ENCODE measurements around the gene B3GNT2.
"Not testable (repeated sequence)": the region's sequence is repeated elsewhere in the genome, so short reads cannot be mapped to it uniquely, and the experiment has no call there.

Gene B3GNT2

GRCh38 chr2:62197011-62197924 is 1.4 kb downstream of the B3GNT2 start:
- Mint-ChIP-seq H3K27me3 (no peaks in the 10 kb centered on the region), H3K9me3 (no peaks in the 10 kb centered on the region), H3K4me3 (peak overlapping the region; percentile 90 to 96), H3K27ac (peak overlapping the region; percentile 99 to 100), H3K4me1 (peaks cover 34% of the 10 kb centered on the region)
- ATAC-seq, result peak; percentile 30
- peak; percentile 58 to 68 for DNase-seq

DNA sequence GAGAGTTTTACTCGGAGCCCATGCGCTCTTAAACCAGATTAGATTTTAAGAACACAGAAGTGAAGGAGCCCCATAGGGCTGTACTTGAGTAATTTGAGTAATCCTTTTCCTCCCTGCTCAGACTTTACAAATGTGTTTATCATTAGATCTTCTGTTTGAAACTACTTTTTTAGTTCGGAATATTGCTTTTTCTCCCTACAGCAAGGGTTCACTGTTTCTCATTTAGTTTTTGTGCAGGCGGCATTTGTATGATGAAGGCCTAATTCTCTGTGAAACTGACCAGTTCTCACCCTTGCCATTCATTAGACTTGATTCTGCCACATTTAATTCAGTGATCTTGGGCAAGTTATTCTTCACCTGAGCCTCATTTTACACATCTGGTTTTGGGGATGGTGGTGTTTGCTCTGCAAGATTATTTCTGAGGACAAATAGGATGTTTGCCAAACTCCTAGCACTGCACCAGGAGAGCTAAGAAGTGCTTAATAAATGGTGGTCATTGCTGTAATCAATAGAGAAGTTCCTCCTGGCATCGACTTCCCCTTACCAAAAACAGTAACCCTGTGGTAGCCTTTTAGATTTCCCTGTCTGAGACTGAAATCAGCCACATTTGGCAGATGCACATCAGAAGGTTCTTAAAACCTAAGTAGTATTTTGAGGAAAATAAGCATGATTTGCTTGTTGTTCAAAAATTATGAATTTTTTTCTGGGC is 2.2 kb downstream of the B3GNT2 start:
- Mint-ChIP-seq H3K4me1 (peaks cover 42% of the 10 kb centered on the region), H3K4me3 (peak overlapping the region; percentile 90 to 96), H3K27ac (peak overlapping the region; percentile 99 to 100), H3K9me3 (peaks cover 0 to 1% of the 10 kb centered on the region in 2 donors), H3K27me3 (no peaks in the 10 kb centered on the region)
- no peak for DNase-seq
- no peak for ATAC-seq

DNA sequence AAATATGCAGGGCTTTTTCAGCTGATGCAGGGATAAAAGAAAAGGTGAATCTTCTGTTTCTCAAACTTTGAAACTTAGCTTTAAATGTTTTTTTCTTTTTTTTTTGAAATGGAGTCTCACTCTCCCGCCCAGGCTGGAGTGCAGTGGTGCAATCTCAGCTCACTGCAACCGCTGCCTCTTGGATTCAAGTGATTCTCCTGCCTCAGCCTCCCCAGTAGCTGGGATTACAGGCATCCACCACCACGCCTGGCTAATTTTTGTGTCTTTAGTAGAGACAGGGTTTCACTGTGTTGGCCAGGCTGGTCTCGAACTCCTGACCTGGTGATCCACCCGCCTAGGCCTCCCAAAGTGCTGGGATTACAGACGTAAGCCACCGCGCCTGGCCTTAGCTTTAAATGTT is 2.9 kb downstream of the B3GNT2 start:
- DNase-seq, result peak in 1 of 2 donors; percentile 43
- H3K27ac Mint-ChIP-seq, result peak overlapping the region; percentile 99 to 100
- not testable (repeated sequence) for H3K27me3 Mint-ChIP-seq, ATAC-seq, H3K9me3 Mint-ChIP-seq
- H3K4me3 Mint-ChIP-seq, result peak overlapping the region; percentile 90 to 96
- H3K4me1 Mint-ChIP-seq, result peaks cover 50% of the 10 kb centered on the region

DNA sequence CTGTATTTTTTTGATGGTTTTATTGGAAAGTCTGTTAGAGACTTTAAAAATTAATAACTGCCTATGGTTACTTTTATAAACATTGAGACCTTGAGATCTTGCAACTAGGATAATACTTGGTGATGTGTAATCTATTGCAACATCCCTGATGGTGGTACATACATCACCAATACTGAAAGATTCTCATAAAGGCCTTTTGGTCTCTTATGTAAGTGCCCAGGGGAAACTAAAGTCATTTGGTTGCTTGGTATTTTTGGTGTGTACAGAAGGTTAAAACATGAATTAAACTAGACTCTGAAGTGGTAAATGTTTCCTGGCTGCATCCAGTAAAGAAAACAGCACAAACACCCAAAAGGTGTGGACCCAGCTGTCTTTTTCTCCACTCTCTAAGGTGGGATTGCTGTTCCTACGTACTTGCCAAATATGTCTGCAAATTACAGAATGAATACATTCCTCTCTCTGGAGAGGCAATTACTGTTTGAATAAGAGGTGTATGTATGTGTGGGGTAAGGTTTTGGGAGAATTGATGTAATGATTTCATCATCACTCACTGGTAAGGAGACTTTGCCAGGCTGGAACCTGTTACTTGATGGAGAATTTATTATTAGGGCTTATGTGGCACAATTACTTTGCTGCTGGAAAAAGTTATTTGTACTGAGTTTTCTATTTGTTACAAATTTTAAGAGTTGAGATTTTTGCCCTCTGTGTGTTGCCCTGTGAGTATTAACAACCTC is 3.6 kb downstream of the B3GNT2 start:
- H3K4me3 Mint-ChIP-seq, result peak overlapping the region; percentile 90 to 96
- H3K4me1 Mint-ChIP-seq, result peaks cover 57% of the 10 kb centered on the region
- H3K27me3 Mint-ChIP-seq, result no peaks in the 10 kb centered on the region
- H3K9me3 Mint-ChIP-seq, result peaks cover 0 to 4% of the 10 kb centered on the region in 2 donors
- DNase-seq (peak in 1 of 2 donors; percentile 43), ATAC-seq (peak; percentile 33)
- H3K27ac Mint-ChIP-seq, result peak overlapping the region; percentile 99 to 100

DNA sequence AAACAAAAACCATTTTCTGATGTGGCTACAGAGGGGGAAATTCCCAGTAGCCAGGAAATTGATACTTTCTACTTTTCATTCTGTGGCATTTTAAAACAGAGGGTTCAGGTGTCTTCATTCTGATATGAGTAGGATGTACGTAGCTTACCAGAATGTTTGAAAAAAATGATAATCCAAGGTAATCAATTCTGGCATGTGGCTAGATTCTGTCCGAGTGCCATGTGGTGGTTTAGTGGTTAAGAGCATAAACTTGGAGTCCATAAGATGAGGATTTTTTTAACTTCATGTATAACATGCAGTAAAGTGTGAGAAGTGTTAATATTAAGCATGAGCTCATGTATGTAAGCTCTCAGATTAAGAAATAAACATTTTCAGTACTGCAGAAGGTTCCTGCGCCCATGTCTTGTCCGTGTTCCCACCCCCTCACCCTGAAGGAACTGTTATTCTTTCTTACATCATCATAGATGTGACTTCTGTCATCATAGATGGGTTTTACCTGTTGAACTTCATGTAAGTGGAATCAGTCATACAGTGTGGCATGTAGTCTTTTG is 4.5 kb downstream of the B3GNT2 start:
- H3K27ac Mint-ChIP-seq, result peak overlapping the region; percentile 99 to 100
- DNase-seq, result peak in 1 of 2 donors; percentile 60
- peaks cover 65% of the 10 kb centered on the region for H3K4me1 Mint-ChIP-seq
- H3K9me3 Mint-ChIP-seq, result peaks cover 0 to 4% of the 10 kb centered on the region in 2 donors
- H3K27me3 Mint-ChIP-seq, result no peaks in the 10 kb centered on the region
- H3K4me3 Mint-ChIP-seq, result peak overlapping the region; percentile 90 to 96
- ATAC-seq, result peak; percentile 41

DNA sequence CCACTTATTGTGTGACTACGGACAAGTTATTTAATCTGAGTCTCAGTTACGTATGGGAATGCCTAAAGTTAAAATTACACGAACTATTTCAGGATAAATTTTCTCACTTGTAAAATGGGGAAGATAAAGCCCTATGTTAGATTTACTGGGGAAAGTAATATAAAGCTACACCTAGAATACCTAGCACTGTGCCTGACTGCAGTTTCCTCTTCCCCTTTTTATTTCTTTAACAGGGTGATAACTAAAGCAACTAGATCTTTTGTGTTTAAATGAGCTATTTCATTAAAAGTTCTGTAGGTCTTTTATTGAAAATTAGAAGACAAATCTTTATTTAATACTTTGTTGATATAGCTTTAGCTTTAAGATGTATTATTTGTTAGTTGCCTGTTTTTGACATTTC is 5.0 kb downstream of the B3GNT2 start:
- Mint-ChIP-seq H3K4me3 (peak overlapping the region; percentile 90 to 96), H3K27ac (peak overlapping the region; percentile 99 to 100), H3K9me3 (peaks cover 0 to 4% of the 10 kb centered on the region in 2 donors), H3K4me1 (peaks cover 70% of the 10 kb centered on the region), H3K27me3 (no peaks in the 10 kb centered on the region)
- ATAC-seq (no peak), DNase-seq (no peak)

DNA sequence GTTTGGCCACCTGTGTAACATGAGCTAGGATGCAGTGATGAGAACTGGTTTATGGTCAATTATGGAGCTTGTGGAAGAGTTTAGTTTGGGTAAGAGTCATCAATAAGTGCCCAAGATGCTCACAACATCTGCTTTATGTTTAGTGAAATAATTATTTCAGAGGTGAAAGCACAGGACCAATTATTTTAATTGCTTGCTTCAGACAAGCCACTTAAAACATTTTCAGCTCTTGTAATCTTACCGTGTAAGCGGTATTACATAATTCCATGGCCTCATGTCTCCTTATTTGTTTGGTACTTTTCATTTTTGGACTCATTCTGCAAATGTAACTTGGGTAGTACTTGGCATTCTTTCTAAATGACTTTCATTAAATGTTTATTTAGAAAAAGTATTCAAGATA is 5.4 kb downstream of the B3GNT2 start:
- no peak for DNase-seq

GRCh38 chr2:62202019-62202722 is 6.3 kb downstream of the B3GNT2 start:
- peak; percentile 48 for ATAC-seq
- peaks cover 83% of the 10 kb centered on the region for H3K4me1 Mint-ChIP-seq

More for the DNA sequence above, 5.4 kb downstream of the B3GNT2 start:
- H3K27ac Mint-ChIP-seq, result peak overlapping the region; percentile 95 to 100
- no peaks in the 10 kb centered on the region for H3K27me3 Mint-ChIP-seq
- peaks cover 74% of the 10 kb centered on the region for H3K4me1 Mint-ChIP-seq
- ATAC-seq, result no peak
- peak overlapping the region; percentile 90 to 96 for H3K4me3 Mint-ChIP-seq
- H3K9me3 Mint-ChIP-seq, result peaks cover 0 to 4% of the 10 kb centered on the region in 2 donors

GRCh38 chr2:62202729-62203128 is 6.8 kb downstream of the B3GNT2 start:
- ATAC-seq, result no peak
- H3K4me3 Mint-ChIP-seq, result peak overlapping the region; percentile 90 to 96

More at GRCh38 chr2:62202019-62202722, 6.3 kb downstream of the B3GNT2 start:
- H3K27me3 Mint-ChIP-seq, result no peaks in the 10 kb centered on the region
- H3K9me3 Mint-ChIP-seq, result peaks cover 0 to 4% of the 10 kb centered on the region in 2 donors
- H3K27ac Mint-ChIP-seq, result peak overlapping the region; percentile 95 to 100
- peak in 1 of 2 donors; percentile 58 for DNase-seq
- peak overlapping the region; percentile 90 to 96 for H3K4me3 Mint-ChIP-seq

DNA sequence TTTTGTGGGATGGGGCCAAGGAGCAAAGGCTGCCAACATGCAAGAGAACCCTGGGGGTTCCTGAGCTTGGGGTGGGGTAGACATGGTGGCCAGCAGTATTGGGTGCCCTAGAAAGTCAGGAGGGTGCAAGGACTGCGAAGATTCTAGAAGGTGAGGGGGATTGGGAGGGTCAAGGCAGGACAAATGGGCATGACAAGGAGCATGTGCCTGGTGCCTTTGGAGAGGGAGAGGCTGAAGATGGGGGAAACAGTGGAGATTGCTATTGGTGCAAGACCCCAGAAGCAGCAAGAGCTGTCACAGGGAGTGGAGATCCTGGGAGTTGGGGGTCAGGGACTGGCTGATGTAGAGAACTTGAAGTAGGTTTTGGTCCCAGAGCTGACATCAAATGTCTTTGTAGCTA is 7.5 kb downstream of the B3GNT2 start:
- no peak for ATAC-seq
- Mint-ChIP-seq H3K27ac (peak overlapping the region; percentile 9 to 38), H3K27me3 (no peaks in the 10 kb centered on the region), H3K9me3 (peaks cover 0 to 4% of the 10 kb centered on the region in 2 donors), H3K4me3 (peak overlapping the region; percentile 90 to 96), H3K4me1 (peaks cover 96% of the 10 kb centered on the region)
- no peak for DNase-seq

More at GRCh38 chr2:62202729-62203128, 6.8 kb downstream of the B3GNT2 start:
- DNase-seq, result no peak
- Mint-ChIP-seq H3K27me3 (no peaks in the 10 kb centered on the region), H3K4me1 (peaks cover 88% of the 10 kb centered on the region), H3K27ac (peak overlapping the region; percentile 95 to 100), H3K9me3 (peaks cover 0 to 4% of the 10 kb centered on the region in 2 donors)

GRCh38 chr2:62204998-62205496 is 9.1 kb downstream of the B3GNT2 start:
- no peaks in the 10 kb centered on the region for H3K27me3 Mint-ChIP-seq
- peaks cover 100% of the 10 kb centered on the region for H3K4me1 Mint-ChIP-seq
- ATAC-seq, result no peak
- peak overlapping the region; percentile 54 to 56 for H3K4me3 Mint-ChIP-seq
- peak overlapping the region in 1 of 2 donors; percentile 37 for H3K27ac Mint-ChIP-seq
- H3K9me3 Mint-ChIP-seq, result peaks cover 0 to 4% of the 10 kb centered on the region in 2 donors
- DNase-seq, result no peak

GRCh38 chr2:62205554-62205953 is 9.6 kb downstream of the B3GNT2 start:
- no peak for ATAC-seq
- Mint-ChIP-seq H3K4me3 (peak overlapping the region; percentile 54 to 56), H3K27ac (peak overlapping the region; percentile 30 to 91), H3K27me3 (no peaks in the 10 kb centered on the region), H3K9me3 (peaks cover 0 to 4% of the 10 kb centered on the region in 2 donors), H3K4me1 (peaks cover 100% of the 10 kb centered on the region)
- DNase-seq, result no peak

GRCh38 chr2:62206024-62206423 is 10.1 kb downstream of the B3GNT2 start:
- ATAC-seq (no peak), DNase-seq (no peak)
- Mint-ChIP-seq H3K9me3 (peaks cover 0 to 4% of the 10 kb centered on the region in 2 donors), H3K27me3 (no peaks in the 10 kb centered on the region), H3K4me3 (peak overlapping the region; percentile 54 to 72), H3K4me1 (peaks cover 100% of the 10 kb centered on the region), H3K27ac (peak overlapping the region; percentile 17 to 91)

- Mint-ChIP-seq H3K27me3 (no peaks in the 10 kb centered on the region), H3K9me3 (peaks cover 4 to 10% of the 10 kb centered on the region in 2 donors), H3K27ac (peak overlapping the region; percentile 5 to 91), H3K4me3 (peak overlapping the region; percentile 60 to 72), H3K4me1 (peaks cover 100% of the 10 kb centered on the region)
- ATAC-seq (no peak), DNase-seq (no peak)
Observed at GRCh38 chr2:62207491-62207890, 11.6 kb downstream of the B3GNT2 start.
